Panc1 (cell line): ENCODE results near the gene PDE1A.

ENCODE experiments used
- POLR2AphosphoS5 ChIP-seq: IDR thresholded peaks from 2 replicates; pipeline ENCODE4 v1.6.1; 2012; ENCODE audit warnings: mild to moderate bottlenecking, low read depth, low read length, moderate library complexity
- SIN3A ChIP-seq: IDR thresholded peaks from 2 replicates; pipeline ENCODE4 v1.6.1; 2012; ENCODE audit warnings: low read depth, mild to moderate bottlenecking, low read length, moderate library complexity, borderline replicate concordance; ENCODE audit not compliant: insufficient read depth
- TCF7L2 ChIP-seq: IDR thresholded peaks from 2 replicates; pipeline ENCODE4 v1.6.1; 2011; ENCODE audit warnings: mild to moderate bottlenecking, low read depth, low read length, inconsistent platforms
- TF ChIP-seq, protein P1 (sequence below): fragments of 450-650 bp; IDR thresholded peaks from 2 replicates; pipeline ENCODE4 v1.5.1; 2017; ENCODE audit warnings: mild to moderate bottlenecking
- TF ChIP-seq, protein P2 (sequence below), 2 experiments: IDR thresholded peaks; 2 replicates each; pipeline ENCODE4 v1.6.1; 2011 to 2012; ENCODE audit warnings: low read depth in 2 of 2, control low read depth in 1 of 2, low read length in 1 of 2, mild to moderate bottlenecking in 1 of 2, moderate library complexity in 1 of 2; ENCODE audit not compliant: insufficient read depth in 1 of 2

DNA sequence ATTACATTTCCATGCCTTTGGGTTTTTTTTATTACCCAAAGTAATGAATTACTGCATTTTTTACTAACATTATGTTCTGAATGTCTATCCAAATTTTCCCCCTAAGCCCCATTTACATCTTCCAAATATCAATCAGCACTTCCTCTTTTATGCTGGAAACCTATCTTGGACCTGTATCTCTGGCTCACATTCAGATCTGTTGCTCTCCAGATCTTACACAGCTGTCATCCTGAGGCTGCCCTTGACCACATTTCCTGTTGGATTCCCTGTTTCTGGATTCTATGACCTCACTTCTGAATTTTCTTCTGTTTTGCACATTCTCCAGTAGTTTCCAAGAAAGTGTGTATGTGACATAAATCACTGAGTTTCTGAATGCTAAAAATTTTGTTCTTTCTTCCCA is 146.7 kb downstream of the PDE1A start:
- TF ChIP-seq, protein P1, sequence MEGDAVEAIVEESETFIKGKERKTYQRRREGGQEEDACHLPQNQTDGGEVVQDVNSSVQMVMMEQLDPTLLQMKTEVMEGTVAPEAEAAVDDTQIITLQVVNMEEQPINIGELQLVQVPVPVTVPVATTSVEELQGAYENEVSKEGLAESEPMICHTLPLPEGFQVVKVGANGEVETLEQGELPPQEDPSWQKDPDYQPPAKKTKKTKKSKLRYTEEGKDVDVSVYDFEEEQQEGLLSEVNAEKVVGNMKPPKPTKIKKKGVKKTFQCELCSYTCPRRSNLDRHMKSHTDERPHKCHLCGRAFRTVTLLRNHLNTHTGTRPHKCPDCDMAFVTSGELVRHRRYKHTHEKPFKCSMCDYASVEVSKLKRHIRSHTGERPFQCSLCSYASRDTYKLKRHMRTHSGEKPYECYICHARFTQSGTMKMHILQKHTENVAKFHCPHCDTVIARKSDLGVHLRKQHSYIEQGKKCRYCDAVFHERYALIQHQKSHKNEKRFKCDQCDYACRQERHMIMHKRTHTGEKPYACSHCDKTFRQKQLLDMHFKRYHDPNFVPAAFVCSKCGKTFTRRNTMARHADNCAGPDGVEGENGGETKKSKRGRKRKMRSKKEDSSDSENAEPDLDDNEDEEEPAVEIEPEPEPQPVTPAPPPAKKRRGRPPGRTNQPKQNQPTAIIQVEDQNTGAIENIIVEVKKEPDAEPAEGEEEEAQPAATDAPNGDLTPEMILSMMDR: no peak
- TF ChIP-seq, protein P2, sequence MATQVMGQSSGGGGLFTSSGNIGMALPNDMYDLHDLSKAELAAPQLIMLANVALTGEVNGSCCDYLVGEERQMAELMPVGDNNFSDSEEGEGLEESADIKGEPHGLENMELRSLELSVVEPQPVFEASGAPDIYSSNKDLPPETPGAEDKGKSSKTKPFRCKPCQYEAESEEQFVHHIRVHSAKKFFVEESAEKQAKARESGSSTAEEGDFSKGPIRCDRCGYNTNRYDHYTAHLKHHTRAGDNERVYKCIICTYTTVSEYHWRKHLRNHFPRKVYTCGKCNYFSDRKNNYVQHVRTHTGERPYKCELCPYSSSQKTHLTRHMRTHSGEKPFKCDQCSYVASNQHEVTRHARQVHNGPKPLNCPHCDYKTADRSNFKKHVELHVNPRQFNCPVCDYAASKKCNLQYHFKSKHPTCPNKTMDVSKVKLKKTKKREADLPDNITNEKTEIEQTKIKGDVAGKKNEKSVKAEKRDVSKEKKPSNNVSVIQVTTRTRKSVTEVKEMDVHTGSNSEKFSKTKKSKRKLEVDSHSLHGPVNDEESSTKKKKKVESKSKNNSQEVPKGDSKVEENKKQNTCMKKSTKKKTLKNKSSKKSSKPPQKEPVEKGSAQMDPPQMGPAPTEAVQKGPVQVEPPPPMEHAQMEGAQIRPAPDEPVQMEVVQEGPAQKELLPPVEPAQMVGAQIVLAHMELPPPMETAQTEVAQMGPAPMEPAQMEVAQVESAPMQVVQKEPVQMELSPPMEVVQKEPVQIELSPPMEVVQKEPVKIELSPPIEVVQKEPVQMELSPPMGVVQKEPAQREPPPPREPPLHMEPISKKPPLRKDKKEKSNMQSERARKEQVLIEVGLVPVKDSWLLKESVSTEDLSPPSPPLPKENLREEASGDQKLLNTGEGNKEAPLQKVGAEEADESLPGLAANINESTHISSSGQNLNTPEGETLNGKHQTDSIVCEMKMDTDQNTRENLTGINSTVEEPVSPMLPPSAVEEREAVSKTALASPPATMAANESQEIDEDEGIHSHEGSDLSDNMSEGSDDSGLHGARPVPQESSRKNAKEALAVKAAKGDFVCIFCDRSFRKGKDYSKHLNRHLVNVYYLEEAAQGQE (IDR thresholded peaks at IDR 0.05; ENCODE audit: insufficient read depth in 1 of 2, low read depth in 2 of 2, low read length in 1 of 2): no peak
- TF ChIP-seq POLR2AphosphoS5: no peak
- no peak for TF ChIP-seq SIN3A
- no peak for TF ChIP-seq TCF7L2
